ENCODE measurements around the gene ATP10B. TPM values are rescaled to one million over a fixed set of nuclear protein-coding genes. Genes with fewer than 3 reads are reported as not detected.

The ATP10B gene
- total RNA-seq, 1 donor from 2014 or later, result under 0.01 TPM

GRCh38 chr5:160547872-160548271 lies 304.1 kb downstream of the ATP10B start:
- no peaks in the 10 kb centered on the region for H3K36me3 ChIP-seq (ENCODE audit: control insufficient read depth in 3 of 3, insufficient read depth in 3 of 3, low read length in 3 of 3)
- peaks cover 0 to 3% (median 0%) of the 10 kb centered on the region in 3 donors for H3K9me3 ChIP-seq (ENCODE audit: control insufficient read depth in 3 of 3, low read length in 3 of 3)
- H3K27ac ChIP-seq (ENCODE audit: low read depth, low read length), result no peak overlapping the region

GRCh38 chr5:160547061-160547460 lies 304.9 kb downstream of the ATP10B start:
- H3K9me3 ChIP-seq (ENCODE audit: control insufficient read depth in 3 of 3, low read length in 3 of 3), result no peaks in the 10 kb centered on the region
- H3K4me3 ChIP-seq (ENCODE audit: low read length in 3 of 3), result no peak overlapping the region
- H3K36me3 ChIP-seq (ENCODE audit: control insufficient read depth in 3 of 3, insufficient read depth in 3 of 3, low read length in 3 of 3), result no peaks in the 10 kb centered on the region
- no peaks in the 10 kb centered on the region for H3K4me1 ChIP-seq (ENCODE audit: control insufficient read depth in 3 of 3, insufficient read depth in 3 of 3, low read length in 3 of 3)
- no peaks in the 10 kb centered on the region for H3K27me3 ChIP-seq (ENCODE audit: control insufficient read depth in 3 of 3, insufficient read depth in 3 of 3, low read length in 3 of 3)
- H3K27ac ChIP-seq (ENCODE audit: low read depth, low read length), result no peak overlapping the region
- no peak overlapping the region for H3K9ac ChIP-seq (ENCODE audit: low read depth in 1 of 3, low read length in 3 of 3)

More at GRCh38 chr5:160547872-160548271, 304.1 kb downstream of the ATP10B start:
- no peak overlapping the region for H3K9ac ChIP-seq (ENCODE audit: low read depth in 1 of 3, low read length in 3 of 3)
- no peaks in the 10 kb centered on the region for H3K27me3 ChIP-seq (ENCODE audit: control insufficient read depth in 3 of 3, insufficient read depth in 3 of 3, low read length in 3 of 3)
- H3K4me3 ChIP-seq (ENCODE audit: low read length in 3 of 3), result no peak overlapping the region
- H3K4me1 ChIP-seq (ENCODE audit: control insufficient read depth in 3 of 3, insufficient read depth in 3 of 3, low read length in 3 of 3), result no peaks in the 10 kb centered on the region

GRCh38 chr5:160545832-160546231 lies 306.2 kb downstream of the ATP10B start:
- no peak overlapping the region for H3K9ac ChIP-seq (ENCODE audit: low read depth in 1 of 3, low read length in 3 of 3)
- H3K27me3 ChIP-seq (ENCODE audit: control insufficient read depth in 3 of 3, insufficient read depth in 3 of 3, low read length in 3 of 3), result no peaks in the 10 kb centered on the region
- no peak overlapping the region for H3K4me3 ChIP-seq (ENCODE audit: low read length in 3 of 3)
- no peak overlapping the region for H3K27ac ChIP-seq (ENCODE audit: low read depth, low read length)
- H3K9me3 ChIP-seq (ENCODE audit: control insufficient read depth in 3 of 3, low read length in 3 of 3), result no peaks in the 10 kb centered on the region
- no peaks in the 10 kb centered on the region for H3K36me3 ChIP-seq (ENCODE audit: control insufficient read depth in 3 of 3, insufficient read depth in 3 of 3, low read length in 3 of 3)
- H3K4me1 ChIP-seq (ENCODE audit: control insufficient read depth in 3 of 3, insufficient read depth in 3 of 3, low read length in 3 of 3), result no peaks in the 10 kb centered on the region

GRCh38 chr5:160543395-160543794 lies 308.6 kb downstream of the ATP10B start:
- H3K27me3 ChIP-seq (ENCODE audit: control insufficient read depth in 3 of 3, insufficient read depth in 3 of 3, low read length in 3 of 3), result peaks cover 0 to 3% (median 0%) of the 10 kb centered on the region in 3 donors
- H3K27ac ChIP-seq (ENCODE audit: low read depth, low read length), result no peak overlapping the region
- no peaks in the 10 kb centered on the region for H3K36me3 ChIP-seq (ENCODE audit: control insufficient read depth in 3 of 3, insufficient read depth in 3 of 3, low read length in 3 of 3)
- H3K4me1 ChIP-seq (ENCODE audit: control insufficient read depth in 3 of 3, insufficient read depth in 3 of 3, low read length in 3 of 3), result no peaks in the 10 kb centered on the region
- no peak overlapping the region for H3K4me3 ChIP-seq (ENCODE audit: low read length in 3 of 3)
- H3K9ac ChIP-seq (ENCODE audit: low read depth in 1 of 3, low read length in 3 of 3), result no peak overlapping the region
- H3K9me3 ChIP-seq (ENCODE audit: control insufficient read depth in 3 of 3, low read length in 3 of 3), result no peaks in the 10 kb centered on the region

GRCh38 chr5:160542840-160543239 lies 309.2 kb downstream of the ATP10B start:
- H3K4me3 ChIP-seq (ENCODE audit: low read length in 3 of 3), result no peak overlapping the region
- peaks cover 0 to 3% (median 0%) of the 10 kb centered on the region in 3 donors for H3K27me3 ChIP-seq (ENCODE audit: control insufficient read depth in 3 of 3, insufficient read depth in 3 of 3, low read length in 3 of 3)
- H3K9me3 ChIP-seq (ENCODE audit: control insufficient read depth in 3 of 3, low read length in 3 of 3), result no peaks in the 10 kb centered on the region
- H3K27ac ChIP-seq (ENCODE audit: low read depth, low read length), result no peak overlapping the region
- no peak overlapping the region for H3K9ac ChIP-seq (ENCODE audit: low read depth in 1 of 3, low read length in 3 of 3)
- H3K36me3 ChIP-seq (ENCODE audit: control insufficient read depth in 3 of 3, insufficient read depth in 3 of 3, low read length in 3 of 3), result no peaks in the 10 kb centered on the region
- no peaks in the 10 kb centered on the region for H3K4me1 ChIP-seq (ENCODE audit: control insufficient read depth in 3 of 3, insufficient read depth in 3 of 3, low read length in 3 of 3)

GRCh38 chr5:160542281-160542680 lies 309.7 kb downstream of the ATP10B start:
- H3K27ac ChIP-seq (ENCODE audit: low read depth, low read length), result no peak overlapping the region
- no peaks in the 10 kb centered on the region for H3K9me3 ChIP-seq (ENCODE audit: control insufficient read depth in 3 of 3, low read length in 3 of 3)
- H3K9ac ChIP-seq (ENCODE audit: low read depth in 1 of 3, low read length in 3 of 3), result no peak overlapping the region
- no peaks in the 10 kb centered on the region for H3K36me3 ChIP-seq (ENCODE audit: control insufficient read depth in 3 of 3, insufficient read depth in 3 of 3, low read length in 3 of 3)
- H3K27me3 ChIP-seq (ENCODE audit: control insufficient read depth in 3 of 3, insufficient read depth in 3 of 3, low read length in 3 of 3), result peaks cover 0 to 3% (median 0%) of the 10 kb centered on the region in 3 donors
- no peak overlapping the region for H3K4me3 ChIP-seq (ENCODE audit: low read length in 3 of 3)
- no peaks in the 10 kb centered on the region for H3K4me1 ChIP-seq (ENCODE audit: control insufficient read depth in 3 of 3, insufficient read depth in 3 of 3, low read length in 3 of 3)

- H3K9me3 ChIP-seq (ENCODE audit: control insufficient read depth in 3 of 3, low read length in 3 of 3), result no peaks in the 10 kb centered on the region
- H3K27me3 ChIP-seq (ENCODE audit: control insufficient read depth in 3 of 3, insufficient read depth in 3 of 3, low read length in 3 of 3), result peaks cover 0 to 3% (median 0%) of the 10 kb centered on the region in 3 donors
- H3K4me1 ChIP-seq (ENCODE audit: control insufficient read depth in 3 of 3, insufficient read depth in 3 of 3, low read length in 3 of 3), result no peaks in the 10 kb centered on the region
- no peaks in the 10 kb centered on the region for H3K36me3 ChIP-seq (ENCODE audit: control insufficient read depth in 3 of 3, insufficient read depth in 3 of 3, low read length in 3 of 3)
- H3K9ac ChIP-seq (ENCODE audit: low read depth in 1 of 3, low read length in 3 of 3), result no peak overlapping the region
- H3K4me3 ChIP-seq (ENCODE audit: low read length in 3 of 3), result no peak overlapping the region
- H3K27ac ChIP-seq (ENCODE audit: low read depth, low read length), result no peak overlapping the region
Observed at GRCh38 chr5:160539431-160539830, 312.6 kb downstream of the ATP10B start.

- no peaks in the 10 kb centered on the region for H3K9me3 ChIP-seq (ENCODE audit: control insufficient read depth in 3 of 3, low read length in 3 of 3)
- H3K4me1 ChIP-seq (ENCODE audit: control insufficient read depth in 3 of 3, insufficient read depth in 3 of 3, low read length in 3 of 3), result no peaks in the 10 kb centered on the region
- no peaks in the 10 kb centered on the region for H3K36me3 ChIP-seq (ENCODE audit: control insufficient read depth in 3 of 3, insufficient read depth in 3 of 3, low read length in 3 of 3)
- H3K27me3 ChIP-seq (ENCODE audit: control insufficient read depth in 3 of 3, insufficient read depth in 3 of 3, low read length in 3 of 3), result peaks cover 0 to 3% (median 0%) of the 10 kb centered on the region in 3 donors
- no peak overlapping the region for H3K27ac ChIP-seq (ENCODE audit: low read depth, low read length)
- no peak overlapping the region for H3K4me3 ChIP-seq (ENCODE audit: low read length in 3 of 3)
- no peak overlapping the region for H3K9ac ChIP-seq (ENCODE audit: low read depth in 1 of 3, low read length in 3 of 3)
Observed at GRCh38 chr5:160537940-160538339, 314.1 kb downstream of the ATP10B start.

GRCh38 chr5:160537116-160537515 lies 314.9 kb downstream of the ATP10B start:
- Histone ChIP-seq H3K27me3 (ENCODE audit: control insufficient read depth in 3 of 3, insufficient read depth in 3 of 3, low read length in 3 of 3) (peaks cover 0 to 3% (median 0%) of the 10 kb centered on the region in 3 donors), H3K9ac (ENCODE audit: low read depth in 1 of 3, low read length in 3 of 3) (no peak overlapping the region), H3K36me3 (ENCODE audit: control insufficient read depth in 3 of 3, insufficient read depth in 3 of 3, low read length in 3 of 3) (no peaks in the 10 kb centered on the region), H3K27ac (ENCODE audit: low read depth, low read length) (no peak overlapping the region), H3K4me1 (ENCODE audit: control insufficient read depth in 3 of 3, insufficient read depth in 3 of 3, low read length in 3 of 3) (no peaks in the 10 kb centered on the region), H3K9me3 (ENCODE audit: control insufficient read depth in 3 of 3, low read length in 3 of 3) (no peaks in the 10 kb centered on the region), H3K4me3 (ENCODE audit: low read length in 3 of 3) (no peak overlapping the region)

GRCh38 chr5:160534914-160535313 lies 317.1 kb downstream of the ATP10B start:
- H3K27me3 ChIP-seq (ENCODE audit: control insufficient read depth in 3 of 3, insufficient read depth in 3 of 3, low read length in 3 of 3), result peaks cover 0 to 3% (median 0%) of the 10 kb centered on the region in 3 donors
- no peaks in the 10 kb centered on the region for H3K9me3 ChIP-seq (ENCODE audit: control insufficient read depth in 3 of 3, low read length in 3 of 3)
- no peaks in the 10 kb centered on the region for H3K4me1 ChIP-seq (ENCODE audit: control insufficient read depth in 3 of 3, insufficient read depth in 3 of 3, low read length in 3 of 3)
- H3K27ac ChIP-seq (ENCODE audit: low read depth, low read length), result no peak overlapping the region
- no peak overlapping the region for H3K4me3 ChIP-seq (ENCODE audit: low read length in 3 of 3)
- H3K36me3 ChIP-seq (ENCODE audit: control insufficient read depth in 3 of 3, insufficient read depth in 3 of 3, low read length in 3 of 3), result no peaks in the 10 kb centered on the region
- H3K9ac ChIP-seq (ENCODE audit: low read depth in 1 of 3, low read length in 3 of 3), result no peak overlapping the region
